Type B pancreatic cell (in vitro differentiated cells): Measurements from ENCODE around the gene RAB3B. TPM values are rescaled to one million over a fixed set of nuclear protein-coding genes. Genes with fewer than 3 reads are reported as not detected.
A peak's percentile ranks its signal among the peaks of the same experiment; 100 is the strongest.

Experiments used
- DNase-seq: peaks from one replicate; pipeline ENCODE4 v3.0.0; 2021; ENCODE audit warnings: mixed read lengths; ENCODE audit not compliant: unreplicated experiment; ENCODE audit errors: extremely low spot score
- H3K27ac Mint-ChIP-seq: 2 replicates; pipeline ENCODE4 v1.8.0; 2021; ENCODE audit warnings: mild to moderate bottlenecking, mixed read lengths
- H3K27me3 Mint-ChIP-seq: 2 replicates; pipeline ENCODE4 v1.8.0; 2021; ENCODE audit warnings: mixed read lengths
- H3K36me3 Mint-ChIP-seq: 2 replicates; pipeline ENCODE4 v1.8.0; 2021; ENCODE audit warnings: mixed read lengths
- H3K4me1 Mint-ChIP-seq: one replicate; pipeline ENCODE4 v1.8.0; 2021; ENCODE audit warnings: mixed read lengths; ENCODE audit not compliant: unreplicated experiment
- H3K4me3 Mint-ChIP-seq: 2 replicates; pipeline ENCODE4 v1.8.0; 2021; ENCODE audit warnings: mild to moderate bottlenecking, mixed read lengths
- H3K9me3 Mint-ChIP-seq: 2 replicates; pipeline ENCODE4 v1.8.0; 2021; ENCODE audit warnings: mixed read lengths
- total RNA-seq: library from RNA; stranded (reverse); gene quantifications from 2 replicates; pipeline ENCODE4 v1.2.1, GENCODE V29; 2021; ENCODE audit warnings: low replicate concordance
- TF ChIP-seq, protein P1 (sequence below): fragments of 200-600 bp; sonication (generic); conservative IDR thresholded peaks from 2 replicates; pipeline ENCODE4 v1.5.0; 2021; ENCODE audit warnings: antibody characterized with exemption, mild to moderate bottlenecking

The RAB3B gene
- total RNA-seq, 1 donor from 2014 or later, result 16.9 TPM

DNA sequence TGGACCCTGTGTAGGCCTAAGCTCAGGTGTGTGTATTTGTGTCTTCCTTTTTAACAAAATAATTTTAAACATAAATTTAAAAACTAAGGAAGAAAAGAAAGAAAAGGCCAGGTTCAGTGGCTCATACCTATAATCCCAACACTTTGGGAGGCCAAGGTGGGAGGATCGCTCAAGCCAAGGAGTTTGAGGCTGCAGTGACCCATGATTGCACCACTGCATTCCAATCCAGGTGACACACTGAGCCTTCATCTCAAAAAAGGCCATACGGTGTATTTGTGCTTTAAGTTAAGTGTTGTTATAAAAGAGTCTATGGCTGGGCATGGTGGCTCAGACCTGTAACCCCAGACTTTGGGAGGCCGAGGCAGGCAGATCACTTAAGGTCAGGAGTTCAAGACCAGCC lies 8.3 kb downstream of the RAB3B start:
- H3K9me3 Mint-ChIP-seq, result no peaks in the 10 kb centered on the region
- no peak for DNase-seq
- H3K4me1 Mint-ChIP-seq, result peaks cover 7% of the 10 kb centered on the region
- H3K4me3 Mint-ChIP-seq, result no peak overlapping the region
- no peak overlapping the region for H3K27ac Mint-ChIP-seq
- H3K27me3 Mint-ChIP-seq, result no peaks in the 10 kb centered on the region
- H3K36me3 Mint-ChIP-seq, result no peaks in the 10 kb centered on the region
- TF ChIP-seq, protein P1, sequence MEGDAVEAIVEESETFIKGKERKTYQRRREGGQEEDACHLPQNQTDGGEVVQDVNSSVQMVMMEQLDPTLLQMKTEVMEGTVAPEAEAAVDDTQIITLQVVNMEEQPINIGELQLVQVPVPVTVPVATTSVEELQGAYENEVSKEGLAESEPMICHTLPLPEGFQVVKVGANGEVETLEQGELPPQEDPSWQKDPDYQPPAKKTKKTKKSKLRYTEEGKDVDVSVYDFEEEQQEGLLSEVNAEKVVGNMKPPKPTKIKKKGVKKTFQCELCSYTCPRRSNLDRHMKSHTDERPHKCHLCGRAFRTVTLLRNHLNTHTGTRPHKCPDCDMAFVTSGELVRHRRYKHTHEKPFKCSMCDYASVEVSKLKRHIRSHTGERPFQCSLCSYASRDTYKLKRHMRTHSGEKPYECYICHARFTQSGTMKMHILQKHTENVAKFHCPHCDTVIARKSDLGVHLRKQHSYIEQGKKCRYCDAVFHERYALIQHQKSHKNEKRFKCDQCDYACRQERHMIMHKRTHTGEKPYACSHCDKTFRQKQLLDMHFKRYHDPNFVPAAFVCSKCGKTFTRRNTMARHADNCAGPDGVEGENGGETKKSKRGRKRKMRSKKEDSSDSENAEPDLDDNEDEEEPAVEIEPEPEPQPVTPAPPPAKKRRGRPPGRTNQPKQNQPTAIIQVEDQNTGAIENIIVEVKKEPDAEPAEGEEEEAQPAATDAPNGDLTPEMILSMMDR, result no peak

DNA sequence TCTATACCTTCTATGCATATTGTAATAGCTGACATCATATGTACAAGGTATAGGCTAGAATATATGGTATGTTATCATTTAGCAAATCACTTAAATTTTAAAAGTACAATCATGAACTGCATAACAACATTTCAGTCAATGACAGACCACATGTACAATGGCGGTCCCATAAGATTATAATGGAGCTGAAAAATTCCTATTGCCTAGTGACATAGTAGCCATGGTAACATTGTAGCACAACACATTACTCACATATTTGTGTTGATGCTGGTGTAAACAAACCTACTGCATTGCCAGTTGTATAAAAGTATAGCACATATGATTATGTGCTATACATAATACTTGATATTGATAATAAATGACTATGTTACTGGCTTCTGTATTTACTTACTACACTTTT lies 8.9 kb downstream of the RAB3B start:
- Mint-ChIP-seq H3K4me3 (no peak overlapping the region), H3K9me3 (no peaks in the 10 kb centered on the region), H3K27me3 (no peaks in the 10 kb centered on the region), H3K4me1 (peaks cover 7% of the 10 kb centered on the region), H3K36me3 (no peaks in the 10 kb centered on the region), H3K27ac (no peak overlapping the region)
- TF ChIP-seq, protein P1, result no peak
- no peak for DNase-seq

DNA sequence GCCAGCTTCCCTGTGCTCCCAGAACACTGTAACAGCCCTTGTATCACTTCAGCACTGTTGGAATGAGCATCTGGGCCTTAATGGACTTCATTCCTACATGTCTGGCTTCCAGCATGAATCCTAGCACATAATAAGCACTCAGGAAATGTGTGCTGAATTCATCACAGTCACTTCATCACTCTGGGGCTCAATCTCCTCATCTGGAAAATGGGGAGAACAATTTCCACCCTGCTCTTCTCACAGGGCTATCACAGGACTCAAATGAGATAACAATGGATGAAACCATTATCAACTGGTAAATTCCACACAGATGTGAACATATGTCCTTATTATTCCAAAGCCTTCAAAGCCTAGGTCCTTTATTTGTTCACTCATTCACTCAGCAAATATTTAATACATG lies 12.4 kb downstream of the RAB3B start:
- no peaks in the 10 kb centered on the region for H3K27me3 Mint-ChIP-seq
- DNase-seq, result no peak
- no peaks in the 10 kb centered on the region for H3K36me3 Mint-ChIP-seq
- TF ChIP-seq, protein P1, result no peak
- no peak overlapping the region for H3K27ac Mint-ChIP-seq
- H3K4me3 Mint-ChIP-seq, result no peak overlapping the region
- H3K4me1 Mint-ChIP-seq, result peaks cover 7% of the 10 kb centered on the region
- no peaks in the 10 kb centered on the region for H3K9me3 Mint-ChIP-seq

DNA sequence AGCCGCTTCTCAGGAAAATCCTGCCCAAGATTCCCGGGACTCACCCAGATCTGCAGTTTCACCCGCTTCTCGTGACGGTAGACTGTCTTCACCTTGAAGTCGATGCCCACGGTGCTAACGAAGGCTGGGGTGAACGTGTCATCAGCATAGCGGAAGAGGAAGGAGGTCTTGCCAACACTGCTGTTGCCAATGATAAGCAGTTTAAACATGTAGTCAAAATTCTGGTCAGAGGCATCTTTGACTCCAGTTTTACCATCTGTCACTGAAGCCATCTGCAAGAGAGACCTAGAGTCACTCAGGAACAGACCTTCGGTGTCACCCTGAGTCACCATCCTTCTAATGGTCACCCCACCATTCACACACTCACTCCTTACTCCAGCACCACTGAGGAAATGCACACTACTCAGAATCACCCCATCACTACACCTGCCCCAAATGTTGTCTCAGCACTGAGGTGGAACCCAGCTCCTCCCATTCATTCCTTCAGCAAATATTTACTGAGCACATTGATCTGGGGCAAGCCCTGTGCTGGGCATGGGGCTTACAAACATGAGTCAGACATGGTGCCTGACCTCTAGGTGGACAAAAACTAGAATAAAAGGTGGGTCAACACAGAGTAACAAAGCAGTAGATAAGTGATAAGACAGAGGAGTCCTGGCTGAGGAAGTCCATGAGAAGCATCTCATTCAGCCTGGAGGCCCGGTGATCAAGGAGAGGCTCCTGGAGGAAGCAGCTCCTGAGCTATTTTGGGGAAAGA lies 13.5 kb downstream of the RAB3B start:
- no peak for DNase-seq
- Mint-ChIP-seq H3K27me3 (no peaks in the 10 kb centered on the region), H3K4me1 (peaks cover 7% of the 10 kb centered on the region), H3K4me3 (no peak overlapping the region), H3K27ac (peak overlapping the region; percentile 26), H3K9me3 (no peaks in the 10 kb centered on the region), H3K36me3 (no peaks in the 10 kb centered on the region)
- TF ChIP-seq, protein P1, result no peak

DNA sequence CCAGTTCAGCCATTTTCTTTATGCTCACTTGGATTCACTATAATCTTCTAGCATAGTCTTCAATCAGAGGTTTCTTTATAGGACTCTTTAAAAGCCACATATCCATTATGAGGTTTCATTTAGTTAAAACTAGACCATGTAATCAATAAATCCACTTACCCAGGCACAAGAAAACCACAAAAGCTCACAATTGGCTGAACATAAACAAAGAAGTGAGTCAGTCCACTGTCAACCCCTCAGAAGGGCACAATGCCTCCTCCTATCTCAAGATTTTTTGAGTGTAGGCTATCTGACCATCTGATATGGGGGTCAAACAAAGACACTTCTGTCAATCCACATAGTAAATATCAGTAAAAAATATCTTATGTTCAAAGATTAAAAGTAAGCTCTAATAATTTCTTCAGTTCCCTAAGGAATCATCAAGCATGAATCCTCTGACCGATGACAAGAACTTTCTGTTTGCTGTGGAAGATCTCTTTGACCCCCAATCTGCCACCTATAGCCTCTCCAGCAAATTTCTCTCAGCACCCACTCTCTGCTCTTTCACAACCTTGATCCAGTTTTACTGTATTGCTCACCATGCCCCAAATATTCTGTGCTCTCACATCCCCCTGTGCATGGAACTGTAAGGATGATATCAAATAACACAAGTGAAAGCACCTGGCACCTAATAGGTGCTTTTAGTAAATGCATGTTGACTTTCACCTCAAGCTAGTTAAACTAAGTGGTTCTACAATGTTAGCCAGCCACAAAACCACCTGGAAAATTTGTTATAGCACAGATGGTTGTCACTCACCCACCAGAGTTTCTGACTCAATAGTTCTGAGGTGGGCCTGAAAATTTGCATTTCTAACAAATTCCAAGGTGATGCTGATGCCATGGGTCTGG lies 16.7 kb downstream of the RAB3B start:
- H3K27me3 Mint-ChIP-seq, result no peaks in the 10 kb centered on the region

More for the DNA sequence above, 16.7 kb downstream of the RAB3B start:
- H3K4me3 Mint-ChIP-seq, result no peak overlapping the region
- H3K36me3 Mint-ChIP-seq, result no peaks in the 10 kb centered on the region
- peaks cover 12% of the 10 kb centered on the region for H3K4me1 Mint-ChIP-seq
- no peak for DNase-seq
- no peak overlapping the region for H3K27ac Mint-ChIP-seq
- TF ChIP-seq, protein P1, result no peak
- no peaks in the 10 kb centered on the region for H3K9me3 Mint-ChIP-seq
